ENCODE measurements around the gene PTGER3.
"Not testable (repeated sequence)": the region's sequence is repeated elsewhere in the genome, so short reads cannot be mapped to it uniquely, and the experiment has no call there.

Gene PTGER3

GRCh38 chr1:70941563-70941962, 106.1 kb downstream of the PTGER3 start:
- DNase-seq, result no peak

- DNase-seq, result not testable (repeated sequence)
These were observed 107.2 kb downstream of the PTGER3 start for GRCh38 chr1:70940398-70940797.

GRCh38 chr1:70934194-70934961, 113.2 kb downstream of the PTGER3 start:
- DNase-seq, result no peak

- no peak for DNase-seq
These were observed 117.6 kb downstream of the PTGER3 start for GRCh38 chr1:70930062-70930461.

- DNase-seq, result no peak
These were observed 125.4 kb downstream of the PTGER3 start for GRCh38 chr1:70922196-70922595.

Measured in activated CD4-positive, alpha-beta T cell treated with anti-CD3 and anti-CD28 coated beads for 1 hour (primary cell).